IMR-90 (cell line): ENCODE measurements around the gene FAF1. TPM values are rescaled to one million over a fixed set of nuclear protein-coding genes. Genes with fewer than 3 reads are reported as not detected.

ENCODE experiments used
- ATAC-seq: fragments of 200-7000 bp; cut with Tn5 transposase; 2 replicates; pipeline ENCODE4 v1.9.1; 2020; ENCODE audit warnings: low read depth, mild to moderate bottlenecking, moderate library complexity
- BruUV-seq: library from RNA; stranded (reverse); fragments of 400-500 nt; replicated peaks from 2 replicates; lab custom pipeline; 2021; lab: Mats Ljungman, UMichigan
- CTCF ChIA-PET: fragments of 300-600 bp; formaldehyde crosslinking; extraction: SDS; loops from one replicate; lab custom pipeline; 2021; ENCODE audit warnings: antibody characterized with exemption; lab: Yijun Ruan, JAX
- POLR2A ChIA-PET: fragments of 300-600 bp; sonication (Branson Sonifier 250); formaldehyde crosslinking; loops from one replicate; lab custom pipeline; 2022; ENCODE audit warnings: antibody characterized with exemption; ENCODE audit not compliant: unreplicated experiment; lab: Charles Lee
- DNase-seq: peaks from one replicate; pipeline ENCODE4 v3.0.0; 2013
- H2AFZ ChIP-seq: replicated peaks from 2 replicates; pipeline ENCODE3; 2013; ENCODE audit warnings: low read length, mild to moderate bottlenecking; ENCODE audit not compliant: poor library complexity
- H2AK5ac ChIP-seq: 2 replicates; pipeline ENCODE4 v1.6.1; 2013; ENCODE audit warnings: low read depth, low read length, inconsistent platforms
- H2AK9ac ChIP-seq: replicated peaks from 2 replicates; pipeline ENCODE3; 2013; ENCODE audit warnings: mild to moderate bottlenecking, low read depth, low read length, moderate library complexity; ENCODE audit not compliant: poor library complexity
- H2BK120ac ChIP-seq: 2 replicates; pipeline ENCODE4 v1.6.1; 2013; ENCODE audit warnings: low read depth, low read length, inconsistent platforms
- H2BK15ac ChIP-seq: 3 replicates; pipeline ENCODE4 v1.6.1; 2013; ENCODE audit warnings: low read depth, low read length, inconsistent platforms
- H2BK20ac ChIP-seq: 2 replicates; pipeline ENCODE4 v1.6.1; 2013; ENCODE audit warnings: low read depth, mild to moderate bottlenecking, inconsistent platforms, low read length, moderate library complexity
- H2BK5ac ChIP-seq: 2 replicates; pipeline ENCODE4 v1.6.1; 2013; ENCODE audit warnings: mild to moderate bottlenecking, low read depth, low read length, inconsistent platforms; ENCODE audit not compliant: poor library complexity, severe bottlenecking
- H3K14ac ChIP-seq: replicated peaks from 2 replicates; pipeline ENCODE4 v1.6.1; 2013; ENCODE audit warnings: low read depth, low read length, inconsistent platforms
- H3K18ac ChIP-seq: 2 replicates; pipeline ENCODE4 v1.6.1; 2013; ENCODE audit warnings: low read depth, low read length, control low read depth
- H3K23ac ChIP-seq: 2 replicates; pipeline ENCODE4 v1.6.1; 2013; ENCODE audit warnings: low read depth, low read length, inconsistent platforms
- H3K27ac ChIP-seq: 2 replicates; pipeline ENCODE4 v1.5.1; 2013; ENCODE audit warnings: mild to moderate bottlenecking, control low read depth, low read length; ENCODE audit not compliant: insufficient read depth
- H3K27me3 ChIP-seq: 2 replicates; pipeline ENCODE4 v1.6.1; 2013; ENCODE audit warnings: low read length; ENCODE audit not compliant: control insufficient read depth, insufficient read depth
- H3K36me3 ChIP-seq: 2 replicates; pipeline ENCODE4 v1.6.1; 2013; ENCODE audit warnings: low read length, mixed read lengths; ENCODE audit not compliant: control insufficient read depth, insufficient read depth
- H3K4ac ChIP-seq: 2 replicates; pipeline ENCODE4 v1.6.1; 2013; ENCODE audit warnings: low read depth, low read length, inconsistent platforms
- H3K4me1 ChIP-seq: 2 replicates; pipeline ENCODE4 v1.6.1; 2013; ENCODE audit warnings: low read length, mixed read lengths; ENCODE audit not compliant: control insufficient read depth, insufficient read depth
- H3K4me2 ChIP-seq: 2 replicates; pipeline ENCODE4 v1.6.1; 2013; ENCODE audit warnings: low read depth, mild to moderate bottlenecking, control low read depth, low read length, moderate library complexity
- H3K4me3 ChIP-seq: 2 replicates; pipeline ENCODE4 v1.5.1; 2013; ENCODE audit warnings: low read depth, mild to moderate bottlenecking, control low read depth, low read length, moderate library complexity; ENCODE audit not compliant: insufficient read depth
- H3K56ac ChIP-seq: 2 replicates; pipeline ENCODE4 v1.6.1; 2013; ENCODE audit warnings: low read length, inconsistent platforms; ENCODE audit not compliant: insufficient read depth; ENCODE audit errors: extremely low read depth
- H3K79me1 ChIP-seq, 2 experiments: 2 replicates each; pipeline ENCODE4 v1.6.1; 2013; ENCODE audit warnings: low read length in 2 of 2, inconsistent platforms in 1 of 2, low read depth in 1 of 2
- H3K9ac ChIP-seq: 2 replicates; pipeline ENCODE4 v1.6.1; 2013; ENCODE audit warnings: low read depth, low read length, control low read depth
- H3K9me1 ChIP-seq: 2 replicates; pipeline ENCODE4 v1.6.1; 2013; ENCODE audit warnings: low read length, inconsistent platforms; ENCODE audit not compliant: insufficient read depth
- H3K9me3 ChIP-seq: 2 replicates; pipeline ENCODE4 v1.6.1; 2013; ENCODE audit warnings: low read length; ENCODE audit not compliant: control insufficient read depth, insufficient read depth
- H4K20me1 ChIP-seq: 2 replicates; pipeline ENCODE4 v1.6.1; 2013; ENCODE audit warnings: low read length, inconsistent platforms; ENCODE audit not compliant: insufficient read depth
- H4K5ac ChIP-seq: 2 replicates; pipeline ENCODE4 v1.6.1; 2013; ENCODE audit warnings: mild to moderate bottlenecking, low read depth, low read length, control low read depth
- H4K8ac ChIP-seq, 2 experiments: 2 replicates each; pipeline ENCODE4 v1.6.1; 2013; ENCODE audit warnings: low read depth in 2 of 2, low read length in 2 of 2, control low read depth in 1 of 2, inconsistent platforms in 1 of 2
- H4K91ac ChIP-seq: 2 replicates; pipeline ENCODE4 v1.6.1; 2013; ENCODE audit warnings: low read depth, low read length, inconsistent platforms; ENCODE audit not compliant: insufficient read depth
- BHLHE40 ChIP-seq: fragments of 150-350 bp; IDR thresholded peaks from 2 replicates; pipeline ENCODE4 v1.6.1; 2016; ENCODE audit warnings: mild to moderate bottlenecking, low read depth, low read length
- CEBPB ChIP-seq: IDR thresholded peaks from 2 replicates; pipeline ENCODE4 v1.6.1; 2012; ENCODE audit warnings: low read depth, low read length, improper control_type of control experiment
- CHD1 ChIP-seq: IDR thresholded peaks from 2 replicates; pipeline ENCODE4 v1.6.1; 2012; ENCODE audit warnings: low read depth, low read length, improper control_type of control experiment
- CTCF ChIP-seq: conservative IDR thresholded peaks from 2 replicates; pipeline ENCODE4 v1.5.1; 2012; ENCODE audit warnings: mild to moderate bottlenecking, low read depth, low read length, improper control_type of control experiment
- FOS ChIP-seq: fragments of 150-350 bp; IDR thresholded peaks from 2 replicates; pipeline ENCODE4 v1.6.1; 2016; ENCODE audit warnings: low read depth, low read length
- MAFK ChIP-seq: IDR thresholded peaks from 2 replicates; pipeline ENCODE4 v1.6.1; 2012; ENCODE audit warnings: low read depth, low read length, improper control_type of control experiment
- MAZ ChIP-seq: IDR thresholded peaks from 2 replicates; pipeline ENCODE4 v1.6.1; 2012; ENCODE audit warnings: low read depth, mild to moderate bottlenecking, low read length, improper control_type of control experiment, moderate library complexity, borderline replicate concordance
- MXI1 ChIP-seq: IDR thresholded peaks from 2 replicates; pipeline ENCODE4 v1.6.1; 2012; ENCODE audit warnings: low read depth, mild to moderate bottlenecking, low read length, moderate library complexity, borderline replicate concordance
- NFE2L2 ChIP-seq: fragments of 150-350 bp; IDR thresholded peaks from 2 replicates; pipeline ENCODE4 v1.6.1; 2016; ENCODE audit warnings: low read depth, mild to moderate bottlenecking, low read length
- POLR2A ChIP-seq: IDR thresholded peaks from 2 replicates; pipeline ENCODE4 v1.6.1; 2012; ENCODE audit warnings: mild to moderate bottlenecking, low read depth, low read length
- RAD21 ChIP-seq: IDR thresholded peaks from 2 replicates; pipeline ENCODE4 v1.6.1; 2012; ENCODE audit warnings: low read length, improper control_type of control experiment
- RCOR1 ChIP-seq: IDR thresholded peaks from 2 replicates; pipeline ENCODE4 v1.6.1; 2012; ENCODE audit warnings: mild to moderate bottlenecking, low read length, improper control_type of control experiment; ENCODE audit not compliant: insufficient replicate concordance
- RFX5 ChIP-seq: IDR thresholded peaks from 2 replicates; pipeline ENCODE4 v1.8.0; 2012; ENCODE audit warnings: low read depth, mild to moderate bottlenecking, low read length, moderate library complexity
- SMC3 ChIP-seq: fragments of 150-350 bp; IDR thresholded peaks from 2 replicates; pipeline ENCODE4 v1.6.1; 2016; ENCODE audit warnings: low read depth, mild to moderate bottlenecking, antibody characterized with exemption, low read length, moderate library complexity
- USF2 ChIP-seq: fragments of 150-350 bp; IDR thresholded peaks from 2 replicates; pipeline ENCODE4 v1.6.1; 2017; ENCODE audit warnings: mild to moderate bottlenecking, antibody characterized with exemption, low read length, low read depth
- WGBS, 2 experiments: methylation state at CpG; one replicate each; pipeline versions ENCODE4 v1.1.5 to v1.1.7; 2013; ENCODE audit warnings: missing lambda C conversion rate in 2 of 2; ENCODE audit not compliant: insufficient read length in 1 of 2; ENCODE audit errors: extremely low coverage in 2 of 2; 5-methylcytosine and 5-hydroxymethylcytosine counted together
- dilution Hi-C: fragments of 300-500 bp; cut with HindIII; formaldehyde crosslinking; loops from one replicate; pipeline ENCODE4 v1.14.3; 2018; ENCODE audit warnings: low sequenced_read_pairs; ENCODE audit not compliant: unreplicated experiment
- in situ Hi-C: fragments of 300-500 bp; cut with MboI; formaldehyde crosslinking; loops from 3 replicates; pipeline ENCODE4 v1.14.3; 2019; ENCODE audit warnings: low sequenced_read_pairs, inconsistent platforms, mixed read lengths
- intact Hi-C: fragments of 100-400 bp; cut with micrococcal nuclease; formaldehyde crosslinking; loops from 2 replicates; pipeline ENCODE4 v1.10.0; 2022
- polyA plus RNA-seq, 3 experiments: library from polyadenylated mRNA; depleted of rRNA; stranded (reverse); fragments of >200 nt; gene quantifications; 2 replicates each; pipeline ENCODE4 v1.2.3, GENCODE V29; 2012; ENCODE audit warnings: low replicate concordance in 1 of 3
- total RNA-seq: library from RNA; depleted of rRNA; stranded (reverse); fragments of >200 nt; gene quantifications from 2 replicates; pipeline ENCODE4 v1.2.3, GENCODE V29; 2012
- TF ChIP-seq, protein P1 (sequence below): fragments of 150-350 bp; IDR thresholded peaks from 2 replicates; pipeline ENCODE4 v1.6.1; 2016; ENCODE audit warnings: low read depth, mild to moderate bottlenecking, low read length, moderate library complexity, borderline replicate concordance

FAF1 gene
- total and polyA plus RNA-seq, 2 of the 4 experiments (the other 2 are of a cell fraction), result 18.8 to 72.9 TPM

GRCh38 chr1:50780797-50781196 is 179.3 kb downstream of the FAF1 start:
- no peak overlapping the region for H2AFZ ChIP-seq
- peaks cover 8% of the 10 kb centered on the region for H3K36me3 ChIP-seq
- H2AK9ac ChIP-seq, result no peak overlapping the region
- POLR2A ChIA-PET, result no interaction called here
- ATAC-seq (no peak), DNase-seq (no peak)
- no peak overlapping the region for H4K8ac ChIP-seq
- H2BK15ac ChIP-seq, result no peak overlapping the region
- peaks cover 6% of the 10 kb centered on the region; the same call in 1 of the 2 replicates for H3K9me1 ChIP-seq
- TF ChIP-seq, protein P1, sequence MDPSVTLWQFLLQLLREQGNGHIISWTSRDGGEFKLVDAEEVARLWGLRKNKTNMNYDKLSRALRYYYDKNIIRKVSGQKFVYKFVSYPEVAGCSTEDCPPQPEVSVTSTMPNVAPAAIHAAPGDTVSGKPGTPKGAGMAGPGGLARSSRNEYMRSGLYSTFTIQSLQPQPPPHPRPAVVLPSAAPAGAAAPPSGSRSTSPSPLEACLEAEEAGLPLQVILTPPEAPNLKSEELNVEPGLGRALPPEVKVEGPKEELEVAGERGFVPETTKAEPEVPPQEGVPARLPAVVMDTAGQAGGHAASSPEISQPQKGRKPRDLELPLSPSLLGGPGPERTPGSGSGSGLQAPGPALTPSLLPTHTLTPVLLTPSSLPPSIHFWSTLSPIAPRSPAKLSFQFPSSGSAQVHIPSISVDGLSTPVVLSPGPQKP, result no peak
- TF ChIP-seq MAZ (no peak), SMC3 (no peak), RCOR1 (no peak), MXI1 (no peak), MAFK (no peak), RFX5 (no peak), FOS (no peak), CTCF (no peak), NFE2L2 (no peak), POLR2A (no peak), RAD21 (no peak), CHD1 (no peak), CEBPB (no peak), BHLHE40 (no peak), USF2 (no peak)
- H3K4me1 ChIP-seq, result no peaks in the 10 kb centered on the region
- no peak overlapping the region for H3K4ac ChIP-seq
- H3K79me1 ChIP-seq, result peaks cover 13 to 17% of the 10 kb centered on the region in 2 experiments; a peak in 3 of 4 replicates
- H3K14ac ChIP-seq, result no peak overlapping the region
- no TSS peak for BruUV-seq
- no peak overlapping the region for H3K9ac ChIP-seq
- H3K27me3 ChIP-seq, result no peaks in the 10 kb centered on the region
- WGBS, 2 experiments, result no CpG with 5 or more reads among the region's 4 CpGs
- no peak overlapping the region for H4K5ac ChIP-seq
- no peak overlapping the region for H2BK5ac ChIP-seq
- H3K56ac ChIP-seq, result no peak overlapping the region
- dilution Hi-C loops, result no loop called here
- H3K9me3 ChIP-seq, result peaks cover 3% of the 10 kb centered on the region; the same call in 1 of the 2 replicates
- no peak overlapping the region for H3K23ac ChIP-seq
- in situ Hi-C loops, result no loop called here
- H2BK20ac ChIP-seq, result no peak overlapping the region
- no peak overlapping the region for H3K4me2 ChIP-seq
- no peak overlapping the region for H3K18ac ChIP-seq
- H4K91ac ChIP-seq, result no peak overlapping the region
- H3K27ac ChIP-seq, result no peak overlapping the region
- intact Hi-C loops, result no loop called here
- no peak overlapping the region for H2AK5ac ChIP-seq
- H3K4me3 ChIP-seq, result no peak overlapping the region
- no peak overlapping the region for H2BK120ac ChIP-seq
- CTCF ChIA-PET, result no interaction called here
- no peaks in the 10 kb centered on the region for H4K20me1 ChIP-seq
